ENCODE data around the gene HBS1L.

HBS1L gene

DNA sequence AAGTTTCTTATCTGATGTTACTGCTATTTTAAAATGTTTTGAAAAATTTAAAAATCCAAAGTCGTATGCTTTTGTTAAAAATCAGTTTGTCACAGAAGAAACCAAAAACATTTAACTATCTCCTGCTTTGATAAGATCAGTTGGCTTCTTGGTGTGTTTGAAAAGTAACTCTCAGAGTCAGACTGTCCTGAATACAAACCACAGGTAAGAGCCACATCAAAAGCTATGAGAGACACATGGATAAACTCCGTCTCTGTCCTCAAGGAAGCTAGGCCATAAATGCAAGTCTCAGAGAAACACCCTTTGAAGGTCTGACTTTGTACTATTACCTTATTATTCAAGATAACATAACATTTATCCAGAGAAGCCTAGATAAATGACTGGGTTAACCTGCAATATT, 7.7 kb downstream of the HBS1L start:
- Histone ChIP-seq H3K9me3 (ENCODE audit: low read length) (no peaks in the 10 kb centered on the region), H2AFZ (ENCODE audit: low read depth, low read length) (no peak overlapping the region), H3K27me3 (ENCODE audit: insufficient read depth, low read length) (no peaks in the 10 kb centered on the region), H3K4me1 (ENCODE audit: insufficient read depth, low read length) (no peaks in the 10 kb centered on the region), H3K4me3 (ENCODE audit: low read length) (no peak overlapping the region), H3K36me3 (ENCODE audit: insufficient read depth, low read length) (peaks cover 29% of the 10 kb centered on the region)

DNA sequence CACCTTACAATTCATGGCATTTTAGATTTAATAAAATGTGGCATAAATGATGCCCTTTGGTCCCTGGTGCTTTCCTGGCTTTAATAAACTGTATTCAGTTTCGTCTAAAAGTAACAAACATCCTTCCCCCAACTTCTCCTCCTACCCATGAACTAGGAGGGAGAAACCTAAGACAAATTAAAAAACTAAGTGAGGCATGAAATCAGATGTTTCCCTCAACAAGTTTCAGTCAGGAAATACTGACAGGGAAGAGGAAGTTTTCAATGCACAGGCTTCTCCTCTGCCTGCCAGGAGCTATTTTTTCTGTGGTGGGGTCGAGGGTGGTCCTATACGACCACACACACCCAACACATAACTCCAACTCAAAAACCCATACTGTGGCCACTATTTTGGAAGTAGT, 10.0 kb downstream of the HBS1L start:
- H3K4me1 ChIP-seq (ENCODE audit: insufficient read depth, low read length): no peaks in the 10 kb centered on the region
- H3K36me3 ChIP-seq (ENCODE audit: insufficient read depth, low read length): peaks cover 27% of the 10 kb centered on the region
- no peaks in the 10 kb centered on the region for H3K27me3 ChIP-seq (ENCODE audit: insufficient read depth, low read length)

DNA sequence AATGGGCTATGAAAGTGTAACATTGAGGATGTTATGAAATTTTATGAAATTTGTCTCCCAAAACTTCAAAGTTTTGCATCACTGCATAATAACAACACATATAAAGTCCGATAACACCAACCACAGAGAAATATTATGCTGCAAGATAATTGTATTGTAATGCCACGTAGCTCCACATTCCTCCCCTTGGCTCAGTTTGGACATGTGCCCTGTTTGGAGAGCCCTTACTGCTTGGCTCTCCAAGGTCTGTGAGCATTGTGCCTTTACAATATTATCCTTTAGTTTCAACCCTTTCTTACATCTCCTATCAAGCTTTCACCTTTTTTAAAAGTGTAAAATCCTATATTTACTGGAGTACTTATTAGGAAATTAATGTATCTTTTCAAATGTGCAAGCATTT, 10.8 kb downstream of the HBS1L start:
- Histone ChIP-seq H3K36me3 (ENCODE audit: insufficient read depth, low read length) (peaks cover 28% of the 10 kb centered on the region), H3K27me3 (ENCODE audit: insufficient read depth, low read length) (no peaks in the 10 kb centered on the region), H3K9me3 (ENCODE audit: low read length) (no peaks in the 10 kb centered on the region), H2AFZ (ENCODE audit: low read depth, low read length) (no peak overlapping the region), H3K4me1 (ENCODE audit: insufficient read depth, low read length) (no peaks in the 10 kb centered on the region), H3K4me3 (ENCODE audit: low read length) (no peak overlapping the region)

More for the DNA sequence above, 10.0 kb downstream of the HBS1L start:
- H3K4me3 ChIP-seq (ENCODE audit: low read length): no peak overlapping the region
- H3K9me3 ChIP-seq (ENCODE audit: low read length): no peaks in the 10 kb centered on the region
- H2AFZ ChIP-seq (ENCODE audit: low read depth, low read length): no peak overlapping the region

DNA sequence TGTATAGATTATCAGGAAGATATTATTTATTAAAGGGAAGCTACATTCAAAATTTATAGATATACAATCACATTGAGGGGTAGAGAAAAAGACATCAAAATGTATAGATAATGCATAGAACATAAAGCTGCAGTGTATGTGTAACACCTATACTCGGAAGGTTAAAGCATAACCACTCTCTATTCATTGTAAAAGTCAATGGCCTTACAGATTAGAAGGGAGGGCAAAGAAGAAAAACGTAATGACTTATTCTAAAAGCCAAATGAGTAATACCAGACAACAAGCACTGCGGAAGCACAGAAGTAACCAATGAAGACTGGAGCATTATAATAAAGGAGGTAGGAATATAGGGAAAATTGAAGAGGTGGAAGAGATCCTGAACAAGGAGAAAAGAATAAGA, 11.3 kb downstream of the HBS1L start:
- no peaks in the 10 kb centered on the region for H3K9me3 ChIP-seq (ENCODE audit: low read length)
- H3K4me1 ChIP-seq (ENCODE audit: insufficient read depth, low read length): no peaks in the 10 kb centered on the region
- no peak overlapping the region for H2AFZ ChIP-seq (ENCODE audit: low read depth, low read length)
- no peak overlapping the region for H3K4me3 ChIP-seq (ENCODE audit: low read length)
- peaks cover 26% of the 10 kb centered on the region for H3K36me3 ChIP-seq (ENCODE audit: insufficient read depth, low read length)
- no peaks in the 10 kb centered on the region for H3K27me3 ChIP-seq (ENCODE audit: insufficient read depth, low read length)

DNA sequence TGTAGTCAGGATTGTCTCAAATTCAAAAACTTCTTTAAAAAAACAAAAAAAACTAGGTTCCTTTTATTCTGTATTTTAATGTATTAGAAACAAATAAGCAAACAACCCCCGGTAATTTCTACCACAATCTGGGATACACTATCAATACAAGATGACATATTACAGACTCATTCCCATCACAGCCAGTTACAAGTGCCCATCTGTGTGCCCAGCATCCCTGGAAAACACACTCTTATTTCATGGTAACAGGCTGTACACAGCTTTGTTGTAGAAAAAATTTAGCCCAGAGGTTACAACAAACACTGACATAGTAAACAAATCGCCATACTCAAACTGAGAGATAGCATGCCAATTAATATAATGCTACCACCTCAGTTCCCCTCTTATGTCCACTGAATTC, 16.3 kb downstream of the HBS1L start:
- no peaks in the 10 kb centered on the region for H3K27me3 ChIP-seq (ENCODE audit: insufficient read depth, low read length)
- H2AFZ ChIP-seq (ENCODE audit: low read depth, low read length): no peak overlapping the region
- no peaks in the 10 kb centered on the region for H3K4me1 ChIP-seq (ENCODE audit: insufficient read depth, low read length)
- H3K36me3 ChIP-seq (ENCODE audit: insufficient read depth, low read length): peaks cover 45% of the 10 kb centered on the region
- H3K9me3 ChIP-seq (ENCODE audit: low read length): no peaks in the 10 kb centered on the region
- H3K4me3 ChIP-seq (ENCODE audit: low read length): no peak overlapping the region

DNA sequence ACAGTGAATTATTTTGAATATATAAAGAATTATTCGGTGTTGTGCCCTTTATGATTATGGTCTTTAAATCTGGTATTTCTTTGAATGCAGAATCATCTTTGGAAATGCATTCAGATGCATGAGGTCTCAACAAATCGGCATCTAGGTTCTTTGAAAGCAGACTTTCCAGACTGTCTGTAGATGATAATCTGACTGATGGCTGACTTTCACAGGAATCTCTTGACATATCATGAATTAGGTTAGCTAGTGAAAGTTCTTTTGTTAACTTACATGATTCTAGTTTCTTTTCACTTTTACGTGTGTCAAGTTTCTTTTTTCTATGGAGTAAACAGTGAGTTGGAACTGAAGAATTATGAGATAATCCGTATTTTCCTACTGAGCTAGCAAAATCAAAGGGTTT, 17.1 kb downstream of the HBS1L start:
- Histone ChIP-seq H3K36me3 (ENCODE audit: insufficient read depth, low read length) (peaks cover 47% of the 10 kb centered on the region), H3K4me1 (ENCODE audit: insufficient read depth, low read length) (no peaks in the 10 kb centered on the region), H2AFZ (ENCODE audit: low read depth, low read length) (no peak overlapping the region), H3K27me3 (ENCODE audit: insufficient read depth, low read length) (no peaks in the 10 kb centered on the region), H3K9me3 (ENCODE audit: low read length) (no peaks in the 10 kb centered on the region), H3K4me3 (ENCODE audit: low read length) (no peak overlapping the region)

DNA sequence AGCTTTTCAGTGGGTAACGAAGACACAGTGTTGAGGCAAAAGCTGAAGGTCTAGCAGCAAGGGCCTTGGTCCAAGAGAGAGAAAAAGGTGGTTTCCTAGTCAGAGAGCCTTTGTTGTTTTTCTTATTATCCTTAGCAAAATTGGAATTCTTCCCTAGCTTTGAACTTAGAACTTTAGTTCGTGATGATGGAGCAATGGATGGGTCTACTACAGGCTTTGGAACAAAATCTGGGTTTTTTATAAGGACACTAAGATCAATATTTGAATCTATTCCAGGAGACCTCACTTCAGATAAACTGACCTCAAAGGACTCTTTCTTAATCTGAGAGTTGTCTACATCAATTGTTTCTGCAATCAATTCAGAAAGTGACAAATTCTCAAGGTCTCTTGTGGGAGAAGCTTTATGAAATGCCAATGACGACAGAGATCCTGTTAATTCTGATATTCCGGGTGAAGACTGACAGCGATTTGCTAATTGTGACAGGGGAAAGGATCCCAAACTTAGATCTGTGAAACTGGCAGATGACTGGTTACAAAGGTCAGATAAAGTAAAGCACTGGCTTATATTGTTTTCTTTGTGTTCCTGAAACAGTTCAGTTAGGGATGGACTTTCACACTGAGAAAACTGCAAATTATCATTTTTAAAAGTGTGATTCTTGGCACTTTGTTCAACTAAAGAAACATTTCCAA, 17.7 kb downstream of the HBS1L start:
- no peak overlapping the region for H3K4me3 ChIP-seq (ENCODE audit: low read length)
- peaks cover 47% of the 10 kb centered on the region for H3K36me3 ChIP-seq (ENCODE audit: insufficient read depth, low read length)
- H2AFZ ChIP-seq (ENCODE audit: low read depth, low read length): no peak overlapping the region
- no peaks in the 10 kb centered on the region for H3K4me1 ChIP-seq (ENCODE audit: insufficient read depth, low read length)
- no peaks in the 10 kb centered on the region for H3K27me3 ChIP-seq (ENCODE audit: insufficient read depth, low read length)
- H3K9me3 ChIP-seq (ENCODE audit: low read length): no peaks in the 10 kb centered on the region

DNA sequence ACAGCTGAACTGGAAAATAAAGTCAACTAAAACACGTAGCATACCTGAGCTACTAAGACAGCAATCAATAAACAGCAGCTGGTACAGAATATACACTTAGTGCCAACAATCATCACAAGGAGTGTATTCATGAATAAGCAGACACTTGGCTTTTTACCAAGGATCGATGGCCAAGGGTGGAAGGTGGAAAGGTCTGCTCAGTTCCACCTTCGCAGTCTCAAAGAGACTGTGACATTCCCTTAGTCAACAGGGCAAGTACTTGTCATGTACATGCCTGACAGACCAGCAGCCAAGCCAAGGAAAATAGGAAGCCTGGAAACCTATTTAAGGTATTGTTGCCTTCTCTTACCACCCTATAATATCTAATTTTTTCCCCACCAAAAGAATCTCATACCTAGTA, 21.4 kb downstream of the HBS1L start:
- no peak overlapping the region for H2AFZ ChIP-seq (ENCODE audit: low read depth, low read length)
- H3K36me3 ChIP-seq (ENCODE audit: insufficient read depth, low read length): peaks cover 55% of the 10 kb centered on the region
- H3K27me3 ChIP-seq (ENCODE audit: insufficient read depth, low read length): no peaks in the 10 kb centered on the region
- no peak overlapping the region for H3K4me3 ChIP-seq (ENCODE audit: low read length)
- H3K9me3 ChIP-seq (ENCODE audit: low read length): no peaks in the 10 kb centered on the region
- no peaks in the 10 kb centered on the region for H3K4me1 ChIP-seq (ENCODE audit: insufficient read depth, low read length)

DNA sequence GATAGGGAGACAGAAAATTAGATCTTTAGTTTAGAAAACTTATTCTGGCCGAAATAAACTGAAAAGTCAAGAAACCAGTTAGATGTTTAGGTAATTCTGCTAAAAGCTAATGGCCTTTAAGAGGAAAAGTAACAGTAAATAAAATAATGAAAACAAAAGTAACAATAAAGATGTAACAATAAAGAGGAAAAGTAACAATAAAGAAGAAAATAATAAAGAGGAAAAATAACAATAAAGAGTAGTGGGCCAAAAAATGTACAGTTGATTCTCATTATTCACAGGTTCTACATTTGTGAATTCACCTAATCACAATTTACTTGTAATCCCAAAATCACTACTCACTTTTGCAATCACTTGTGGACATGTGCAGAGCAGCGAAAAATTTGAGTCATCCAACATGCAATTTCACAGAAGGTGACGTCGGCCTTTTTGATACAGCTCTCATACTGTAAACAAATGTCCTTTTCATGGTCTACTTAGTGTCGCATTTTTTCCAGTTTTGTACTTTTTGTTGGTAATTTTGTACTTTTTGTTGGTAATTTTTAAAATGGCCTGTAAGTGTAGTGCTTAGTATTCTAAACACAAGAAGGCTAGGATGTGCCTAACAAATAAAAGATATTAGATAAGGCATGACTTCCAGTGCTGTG, 24.0 kb downstream of the HBS1L start:
- H2AFZ ChIP-seq (ENCODE audit: low read depth, low read length): no peak overlapping the region

DNA sequence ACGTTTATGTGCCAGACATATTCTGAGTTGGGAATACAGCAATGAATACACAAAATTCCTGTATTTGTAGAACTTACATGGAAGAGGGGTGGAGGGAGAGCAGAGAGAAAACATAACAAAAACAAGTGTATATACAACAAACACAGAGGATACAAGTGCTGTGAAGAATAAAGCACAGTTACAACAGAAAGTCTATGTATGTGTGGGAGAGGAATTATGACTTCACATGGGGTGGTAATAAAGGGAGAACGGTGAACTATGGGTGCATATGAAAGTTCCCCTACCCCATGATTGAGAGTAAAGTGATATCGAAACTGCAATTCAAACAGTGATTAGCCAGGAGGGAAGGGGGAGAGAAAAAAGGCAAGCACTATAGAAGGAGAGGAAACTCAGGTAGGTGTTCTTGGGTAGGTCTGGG, 24.6 kb downstream of the HBS1L start:
- no peaks in the 10 kb centered on the region for H3K27me3 ChIP-seq (ENCODE audit: insufficient read depth, low read length)
- H3K4me3 ChIP-seq (ENCODE audit: low read length): no peak overlapping the region
- no peaks in the 10 kb centered on the region for H3K9me3 ChIP-seq (ENCODE audit: low read length)
- peaks cover 38% of the 10 kb centered on the region for H3K36me3 ChIP-seq (ENCODE audit: insufficient read depth, low read length)
- peaks cover 3% of the 10 kb centered on the region for H3K4me1 ChIP-seq (ENCODE audit: insufficient read depth, low read length)
- no peak overlapping the region for H2AFZ ChIP-seq (ENCODE audit: low read depth, low read length)

More for the DNA sequence above, 24.0 kb downstream of the HBS1L start:
- H3K4me3 ChIP-seq (ENCODE audit: low read length): no peak overlapping the region
- no peaks in the 10 kb centered on the region for H3K27me3 ChIP-seq (ENCODE audit: insufficient read depth, low read length)
- no peaks in the 10 kb centered on the region for H3K9me3 ChIP-seq (ENCODE audit: low read length)
- H3K36me3 ChIP-seq (ENCODE audit: insufficient read depth, low read length): peaks cover 38% of the 10 kb centered on the region
- peaks cover 3% of the 10 kb centered on the region for H3K4me1 ChIP-seq (ENCODE audit: insufficient read depth, low read length)

DNA sequence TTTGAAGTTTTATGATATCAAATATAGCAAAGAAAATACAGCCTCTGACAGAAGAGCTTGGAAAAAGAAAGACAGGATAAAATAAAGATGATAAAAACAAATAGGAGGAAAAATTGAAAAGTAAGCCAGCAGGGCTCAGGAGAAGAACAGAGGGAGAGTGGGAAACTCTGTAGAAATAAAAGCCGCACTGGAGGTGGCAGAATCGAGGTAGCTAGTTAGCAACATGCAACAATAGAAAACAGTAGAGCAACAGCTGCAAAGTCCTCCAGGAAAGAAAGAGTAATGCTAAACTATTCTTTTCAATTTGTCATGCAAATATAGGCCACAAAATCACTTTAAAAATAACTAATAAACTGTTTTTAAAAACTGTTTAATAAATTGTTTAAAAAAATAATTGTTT, 28.8 kb downstream of the HBS1L start:
- Histone ChIP-seq H3K9me3 (ENCODE audit: low read length) (no peaks in the 10 kb centered on the region), H3K36me3 (ENCODE audit: insufficient read depth, low read length) (peaks cover 11% of the 10 kb centered on the region), H2AFZ (ENCODE audit: low read depth, low read length) (no peak overlapping the region), H3K27me3 (ENCODE audit: insufficient read depth, low read length) (no peaks in the 10 kb centered on the region), H3K4me1 (ENCODE audit: insufficient read depth, low read length) (peaks cover 3% of the 10 kb centered on the region), H3K4me3 (ENCODE audit: low read length) (no peak overlapping the region)

DNA sequence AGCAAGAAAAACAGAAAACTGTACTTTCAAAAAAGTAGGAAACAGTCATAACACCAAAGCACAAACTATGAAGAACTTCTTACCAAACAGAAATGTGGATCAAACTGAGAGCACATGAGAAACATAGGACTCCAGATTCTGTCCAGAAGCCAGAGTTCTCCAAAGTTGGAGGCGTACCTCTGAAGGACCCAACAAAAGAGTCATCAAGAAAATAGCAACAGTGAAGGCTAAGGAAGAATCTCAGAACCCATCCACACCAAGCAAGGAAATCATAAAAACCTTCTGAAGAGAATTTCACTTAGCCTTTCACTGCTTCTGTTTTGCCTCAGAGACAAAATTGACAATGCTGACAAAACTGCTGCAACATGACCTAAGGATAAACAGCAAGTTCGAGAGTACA, 29.4 kb downstream of the HBS1L start:
- no peaks in the 10 kb centered on the region for H3K9me3 ChIP-seq (ENCODE audit: low read length)
- H3K36me3 ChIP-seq (ENCODE audit: insufficient read depth, low read length): peaks cover 5% of the 10 kb centered on the region
- peaks cover 3% of the 10 kb centered on the region for H3K4me1 ChIP-seq (ENCODE audit: insufficient read depth, low read length)
- no peak overlapping the region for H2AFZ ChIP-seq (ENCODE audit: low read depth, low read length)
- no peaks in the 10 kb centered on the region for H3K27me3 ChIP-seq (ENCODE audit: insufficient read depth, low read length)
- H3K4me3 ChIP-seq (ENCODE audit: low read length): no peak overlapping the region

DNA sequence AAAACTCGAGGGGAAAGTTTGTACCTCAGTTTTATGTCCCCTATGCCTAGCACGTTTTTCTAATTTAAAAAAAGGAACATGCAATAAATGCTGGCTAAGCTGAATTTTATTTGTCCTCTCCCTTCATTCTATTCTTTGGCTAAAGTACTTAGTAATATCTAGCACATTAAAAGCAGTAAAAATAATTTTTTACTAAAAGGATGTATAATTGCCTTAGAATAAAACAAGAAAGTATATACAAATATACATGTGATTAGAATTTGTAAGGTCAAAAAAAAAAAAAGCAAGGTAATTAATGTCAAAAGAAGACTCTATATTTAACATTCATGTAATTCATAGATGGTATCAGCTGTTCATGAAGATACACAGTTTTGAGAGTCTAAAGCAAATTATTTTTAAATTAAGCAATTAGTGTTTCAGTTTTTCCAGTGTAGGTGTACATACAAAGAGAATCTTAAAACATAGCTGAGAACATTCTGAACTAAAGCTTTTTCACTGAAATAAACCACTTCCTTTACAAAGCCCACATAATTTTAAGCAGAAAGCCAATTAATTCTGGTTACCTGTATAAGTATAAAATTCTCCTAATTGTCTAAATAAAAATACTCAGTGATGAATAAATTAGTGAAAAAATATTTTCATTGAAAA, 32.4 kb downstream of the HBS1L start:
- no peak overlapping the region for H3K4me3 ChIP-seq (ENCODE audit: low read length)
- no peaks in the 10 kb centered on the region for H3K9me3 ChIP-seq (ENCODE audit: low read length)
- peaks cover 3% of the 10 kb centered on the region for H3K4me1 ChIP-seq (ENCODE audit: insufficient read depth, low read length)
- no peak overlapping the region for H2AFZ ChIP-seq (ENCODE audit: low read depth, low read length)
- H3K27me3 ChIP-seq (ENCODE audit: insufficient read depth, low read length): no peaks in the 10 kb centered on the region
- no peaks in the 10 kb centered on the region for H3K36me3 ChIP-seq (ENCODE audit: insufficient read depth, low read length)

Data from neuron (in vitro differentiated cells).